ENCODE measurements around the gene CDK17.
"Not testable (repeated sequence)": the region's sequence is repeated elsewhere in the genome, so short reads cannot be mapped to it uniquely, and the experiment has no call there.

CDK17 gene

GRCh38 chr12:96352161-96352835, 47.9 kb downstream of the CDK17 start:
- DNase-seq = peak; percentile 28

- DNase-seq = no peak
These were observed 49.3 kb downstream of the CDK17 start for GRCh38 chr12:96350982-96351381.

- DNase-seq = no peak
These were observed 53.0 kb downstream of the CDK17 start for GRCh38 chr12:96347130-96347699.

- not testable (repeated sequence) for DNase-seq
These were observed 53.5 kb downstream of the CDK17 start for GRCh38 chr12:96346716-96347115.

- no peak for DNase-seq
These were observed 56.0 kb downstream of the CDK17 start for GRCh38 chr12:96344124-96344695.

- DNase-seq = no peak
These were observed 56.8 kb downstream of the CDK17 start for GRCh38 chr12:96343347-96343954.

- not testable (repeated sequence) for DNase-seq
These were observed 60.6 kb downstream of the CDK17 start for GRCh38 chr12:96339666-96340065.

GRCh38 chr12:96338852-96339471, 61.3 kb downstream of the CDK17 start:
- DNase-seq = no peak

- no peak for DNase-seq
These were observed 62.3 kb downstream of the CDK17 start for GRCh38 chr12:96337953-96338352.

- DNase-seq = no peak
These were observed 63.8 kb downstream of the CDK17 start for GRCh38 chr12:96336489-96336888.

GRCh38 chr12:96335270-96335669, 65.0 kb downstream of the CDK17 start:
- no peak for DNase-seq

- no peak for DNase-seq
These were observed 65.7 kb downstream of the CDK17 start for GRCh38 chr12:96334502-96334901.

- DNase-seq = no peak
These were observed 70.7 kb downstream of the CDK17 start for GRCh38 chr12:96329545-96329944.

GRCh38 chr12:96329018-96329417, 71.2 kb downstream of the CDK17 start:
- DNase-seq = no peak

- DNase-seq = no peak
These were observed 72.3 kb downstream of the CDK17 start for GRCh38 chr12:96327889-96328288.

GRCh38 chr12:96327346-96327745, 72.9 kb downstream of the CDK17 start:
- DNase-seq = no peak

- no peak for DNase-seq
These were observed 73.5 kb downstream of the CDK17 start for GRCh38 chr12:96326628-96327227.

- DNase-seq = no peak
These were observed 76.3 kb downstream of the CDK17 start for GRCh38 chr12:96323906-96324305.

GRCh38 chr12:96322720-96323119, 77.5 kb downstream of the CDK17 start:
- no peak for DNase-seq

GRCh38 chr12:96321941-96322340, 78.3 kb downstream of the CDK17 start:
- no peak for DNase-seq

GRCh38 chr12:96317801-96318200, 82.4 kb downstream of the CDK17 start:
- not testable (repeated sequence) for DNase-seq

GRCh38 chr12:96315741-96316481, 84.3 kb downstream of the CDK17 start:
- DNase-seq = not testable (repeated sequence)
